Effector CD4-positive, alpha-beta T cell (primary cell): Measurements from ENCODE around the gene ALAS1.

Experiments
- DNase-seq: peaks from one replicate; pipeline ENCODE4 v3.0.0-alpha.2; 2020

The ALAS1 gene

GRCh38 chr3:52237657-52238172, 39.8 kb downstream of the ALAS1 start:
- no peak for DNase-seq

- DNase-seq = no peak
Observed at GRCh38 chr3:52238193-52238760, 40.3 kb downstream of the ALAS1 start.

GRCh38 chr3:52238761-52239701, 41.1 kb downstream of the ALAS1 start, which contains the start of gene TWF2:
Gene TWF2 (minus strand): TSS chr3:52239158. CDS start chr3:52239016, 142 bp downstream.
- peak; percentile 82 for DNase-seq

- no peak for DNase-seq
Observed at GRCh38 chr3:52240059-52240885, 42.3 kb downstream of the ALAS1 start.

GRCh38 chr3:52240886-52241370, 43.0 kb downstream of the ALAS1 start:
- DNase-seq = no peak

GRCh38 chr3:52242039-52242438, 44.1 kb downstream of the ALAS1 start:
- no peak for DNase-seq

GRCh38 chr3:52243791-52244628, 46.0 kb downstream of the ALAS1 start:
- no peak for DNase-seq

GRCh38 chr3:52245322-52246263, 47.6 kb downstream of the ALAS1 start, which contains the start of gene PPM1M:
Gene PPM1M (plus strand): TSS chr3:52245759. CDS start chr3:52245825, 66 bp downstream.
- DNase-seq = peak; percentile 53

GRCh38 chr3:52246264-52246620, 48.3 kb downstream of the ALAS1 start:
- no peak for DNase-seq

- DNase-seq = no peak
Observed at GRCh38 chr3:52246728-52247408, 48.9 kb downstream of the ALAS1 start.

GRCh38 chr3:52247409-52248164, 49.6 kb downstream of the ALAS1 start:
- DNase-seq = no peak

GRCh38 chr3:52248165-52248541, 50.2 kb downstream of the ALAS1 start:
- no peak for DNase-seq

GRCh38 chr3:52248816-52249547, 51.0 kb downstream of the ALAS1 start:
- DNase-seq = no peak

GRCh38 chr3:52249683-52250082, 51.7 kb downstream of the ALAS1 start:
- DNase-seq = no peak

GRCh38 chr3:52250122-52250521, 52.2 kb downstream of the ALAS1 start:
- no peak for DNase-seq

GRCh38 chr3:52253314-52254304, 55.6 kb downstream of the ALAS1 start:
- peak; percentile 80 for DNase-seq

GRCh38 chr3:52254608-52255007, 56.6 kb downstream of the ALAS1 start:
- DNase-seq = no peak
